AG20443 (cell line): ENCODE results near the gene TMEM150C.
"Not testable (repeated sequence)": the region's sequence is repeated elsewhere in the genome, so short reads cannot be mapped to it uniquely, and the experiment has no call there.

Source experiments
- DNase-seq: peaks from one replicate; pipeline ENCODE4 v3.0.0; 2012; ENCODE audit warnings: low spot score, mixed read lengths

Gene TMEM150C

DNA sequence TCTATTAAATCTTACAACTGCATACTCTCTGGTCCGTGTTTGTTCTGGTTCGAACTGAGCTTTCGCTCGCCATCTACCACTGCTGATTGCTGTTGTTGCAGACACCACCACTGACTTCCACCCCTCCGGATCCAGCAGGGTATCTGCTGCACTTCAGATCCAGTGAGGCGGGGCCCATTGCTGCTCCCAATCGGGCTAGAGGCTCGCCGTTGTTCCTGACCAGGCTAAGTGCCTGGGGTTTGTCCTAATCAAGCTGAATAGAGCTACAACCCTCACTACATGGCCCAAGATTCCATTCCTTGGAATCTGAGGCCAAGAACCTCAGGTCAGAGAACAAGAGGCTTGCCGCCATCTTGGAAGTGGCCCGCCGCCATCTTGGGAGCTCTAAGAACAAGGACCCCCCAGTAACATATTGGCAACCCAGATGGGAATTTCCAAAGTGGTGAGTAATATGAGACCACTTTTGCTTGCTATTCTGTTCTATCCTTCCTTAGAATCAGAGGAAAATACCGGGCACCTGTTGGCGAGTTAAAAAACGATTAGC lies 88.1 kb downstream of the TMEM150C start:
- DNase-seq = no peak

DNA sequence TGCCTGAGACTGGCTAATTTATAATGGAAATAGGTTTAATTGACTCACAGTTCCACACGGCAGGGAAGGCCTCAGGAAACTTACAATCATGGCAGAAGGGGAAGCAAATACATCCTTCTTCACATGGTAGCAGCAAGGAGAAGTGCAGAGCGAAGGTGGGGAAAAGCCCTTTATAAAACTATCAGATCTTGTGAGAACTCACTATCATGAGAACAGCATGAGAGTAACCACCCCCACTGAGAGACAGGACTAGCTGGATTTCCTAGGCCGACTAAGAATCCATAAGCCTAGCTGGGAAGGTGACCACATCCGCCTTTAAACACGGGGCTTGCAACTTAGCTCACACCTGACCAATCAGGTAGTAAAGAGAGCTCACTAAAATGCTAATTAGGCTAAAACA lies 88.7 kb downstream of the TMEM150C start:
- DNase-seq = not testable (repeated sequence)

DNA sequence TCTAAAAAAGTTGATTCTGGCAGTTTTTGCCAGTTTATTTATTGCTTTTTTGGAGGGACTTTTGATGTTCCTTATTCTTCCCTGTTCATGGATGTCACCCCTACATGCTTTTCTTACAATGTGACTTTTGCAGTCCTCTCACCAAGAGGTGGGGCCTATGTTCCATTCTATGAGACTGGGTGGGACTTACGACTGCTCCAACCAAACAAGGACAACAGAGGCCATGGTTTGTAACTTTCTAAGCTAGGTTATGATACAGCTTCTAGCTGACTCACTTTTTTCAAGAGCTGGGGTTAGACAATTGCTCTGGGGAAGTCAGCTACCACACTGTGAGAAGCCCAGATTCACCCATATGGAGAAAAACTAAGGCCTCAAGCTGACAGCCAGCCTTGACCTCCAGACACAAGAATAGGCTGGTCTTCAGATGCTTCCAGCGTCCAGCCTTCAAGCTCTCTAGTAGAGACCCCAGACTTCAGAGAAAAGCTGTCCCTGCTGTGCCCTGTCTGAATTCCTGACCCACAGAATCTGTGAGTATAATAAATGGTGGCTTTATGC lies 91.9 kb downstream of the TMEM150C start:
- peak; percentile 51 for DNase-seq

DNA sequence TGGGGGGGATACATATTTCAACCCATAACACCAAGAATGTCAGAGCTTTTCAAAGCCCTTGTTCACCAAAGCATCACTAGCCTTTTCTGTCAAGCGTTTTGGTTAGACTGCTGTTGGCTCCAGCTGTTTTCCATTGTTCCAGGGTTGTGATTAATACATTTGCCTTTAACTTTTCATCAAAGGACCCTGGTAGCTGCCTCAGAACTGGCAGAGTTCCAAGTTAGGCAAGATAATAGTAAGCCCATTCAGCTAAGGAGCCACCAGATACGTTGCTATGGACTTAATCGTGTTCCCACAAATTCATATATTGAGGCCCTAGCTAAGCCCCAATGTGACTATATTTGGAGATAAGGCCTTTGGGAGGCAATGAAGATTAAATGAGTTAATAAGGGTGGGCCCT lies 94.3 kb downstream of the TMEM150C start:
- no peak for DNase-seq

DNA sequence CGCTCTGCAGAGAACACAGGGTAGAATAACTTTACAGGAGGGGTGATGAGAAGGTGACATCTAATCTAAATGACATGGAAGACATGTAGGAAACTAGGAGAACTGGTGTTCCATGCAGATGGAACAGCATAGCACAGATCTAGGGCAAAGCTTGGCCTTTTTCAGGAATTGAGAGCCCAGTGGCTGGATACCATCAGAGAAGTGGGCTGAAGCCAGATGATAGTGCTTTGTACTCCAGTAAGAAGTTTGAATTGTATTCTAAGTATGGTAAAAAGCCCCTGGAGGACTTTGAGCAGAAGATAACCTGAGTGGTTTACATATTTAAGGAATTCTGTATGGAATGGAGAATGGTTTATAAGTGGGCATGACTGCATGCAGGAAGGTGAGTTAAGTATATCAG lies 98.6 kb downstream of the TMEM150C start:
- no peak for DNase-seq

DNA sequence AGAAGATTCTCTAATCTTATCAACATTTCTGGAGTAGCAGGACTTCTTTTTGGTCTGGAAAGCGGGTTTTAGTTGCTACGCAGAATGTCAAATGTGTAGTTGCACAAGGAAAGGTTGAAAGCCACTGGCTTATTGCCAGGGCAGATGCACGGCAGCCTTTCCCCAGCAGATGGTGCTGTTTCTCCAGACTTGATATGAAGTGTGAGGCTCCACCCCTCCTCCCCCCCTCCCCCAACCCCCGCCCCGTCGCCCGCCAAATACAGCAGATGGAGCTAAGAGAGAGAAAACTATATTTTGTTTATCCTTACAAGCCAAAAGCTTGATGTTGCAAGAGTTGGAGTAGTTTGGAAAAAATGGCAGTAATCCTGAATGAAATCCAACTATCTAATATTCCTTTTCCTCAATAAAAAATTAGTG lies 99.4 kb downstream of the TMEM150C start:
- peak; percentile 93 for DNase-seq

DNA sequence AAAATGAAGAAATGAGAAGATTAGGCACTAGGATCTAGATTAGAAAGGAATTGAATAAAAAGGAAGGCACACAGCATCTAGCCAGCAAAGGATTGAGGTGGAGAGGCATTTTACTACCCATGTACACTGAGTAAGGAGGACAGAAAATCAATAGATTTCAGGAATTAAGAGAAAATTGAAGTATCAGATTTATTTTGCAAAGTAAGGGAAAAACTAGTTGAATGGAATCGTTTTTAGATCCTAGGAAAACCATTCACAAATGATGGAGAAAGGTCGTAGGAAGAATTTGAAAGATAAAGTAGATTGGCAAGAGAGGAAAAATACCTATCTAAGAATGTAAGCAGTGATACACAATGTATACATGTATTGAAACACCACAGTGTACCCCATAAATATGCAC lies 100.1 kb downstream of the TMEM150C start:
- DNase-seq = no peak

DNA sequence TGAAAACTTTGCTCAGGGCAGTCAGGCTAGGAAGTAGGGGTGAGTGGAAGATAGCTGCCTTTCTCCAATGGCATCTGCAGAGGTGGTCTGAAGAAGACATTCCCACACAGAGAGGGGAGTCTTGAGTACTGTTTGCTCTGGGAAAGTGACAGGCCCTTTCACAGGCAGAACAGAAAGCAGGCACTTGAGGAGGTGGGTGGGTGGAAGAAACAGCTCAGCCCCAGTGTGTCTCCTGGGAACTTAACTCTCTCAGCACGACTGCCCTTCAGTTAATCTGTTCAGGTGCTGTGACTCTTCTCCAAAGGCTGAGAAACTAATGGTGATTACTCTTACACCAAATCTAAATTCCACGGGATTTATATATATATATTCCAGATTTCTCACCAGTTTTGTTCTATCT lies 103.1 kb downstream of the TMEM150C start:
- no peak for DNase-seq

DNA sequence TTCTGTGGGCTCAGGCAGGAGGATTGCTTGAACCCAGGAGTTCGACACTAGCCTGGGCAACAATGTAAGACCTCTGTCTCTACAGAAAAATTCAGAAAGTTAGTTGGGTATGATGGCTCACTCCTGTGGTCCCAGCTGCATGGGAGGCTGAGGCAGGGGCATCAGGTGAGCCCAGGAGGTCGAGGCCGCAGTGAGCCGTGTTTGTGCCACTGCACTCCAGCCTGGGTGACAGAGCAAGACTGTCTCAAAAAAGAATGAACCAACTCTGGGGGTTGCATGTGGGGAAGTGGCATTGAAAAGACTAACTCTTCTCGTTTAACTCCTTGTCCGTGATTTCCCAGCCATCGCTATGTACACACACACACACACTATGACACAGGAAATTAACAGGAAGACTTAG lies 104.5 kb downstream of the TMEM150C start:
- no peak for DNase-seq

DNA sequence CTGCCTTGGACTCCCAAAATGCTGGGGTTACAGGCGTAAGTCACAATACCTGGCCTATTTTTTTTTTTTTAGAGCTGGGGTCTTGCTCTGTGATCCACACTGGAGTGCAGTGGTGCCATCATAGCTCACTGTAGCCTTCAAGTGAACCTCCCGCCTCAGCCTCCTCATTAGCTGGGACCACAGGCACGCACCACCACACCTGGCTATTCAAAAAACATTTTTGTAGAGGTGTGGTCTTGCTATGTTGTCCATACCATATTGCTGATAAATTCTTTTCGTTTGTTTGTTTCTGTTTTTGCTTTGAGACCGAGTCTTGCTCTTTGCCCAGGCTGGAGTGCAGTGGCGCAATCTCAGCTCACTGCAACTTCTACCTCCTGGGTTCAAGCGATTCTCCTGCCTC lies 109.8 kb downstream of the TMEM150C start:
- DNase-seq = no peak

DNA sequence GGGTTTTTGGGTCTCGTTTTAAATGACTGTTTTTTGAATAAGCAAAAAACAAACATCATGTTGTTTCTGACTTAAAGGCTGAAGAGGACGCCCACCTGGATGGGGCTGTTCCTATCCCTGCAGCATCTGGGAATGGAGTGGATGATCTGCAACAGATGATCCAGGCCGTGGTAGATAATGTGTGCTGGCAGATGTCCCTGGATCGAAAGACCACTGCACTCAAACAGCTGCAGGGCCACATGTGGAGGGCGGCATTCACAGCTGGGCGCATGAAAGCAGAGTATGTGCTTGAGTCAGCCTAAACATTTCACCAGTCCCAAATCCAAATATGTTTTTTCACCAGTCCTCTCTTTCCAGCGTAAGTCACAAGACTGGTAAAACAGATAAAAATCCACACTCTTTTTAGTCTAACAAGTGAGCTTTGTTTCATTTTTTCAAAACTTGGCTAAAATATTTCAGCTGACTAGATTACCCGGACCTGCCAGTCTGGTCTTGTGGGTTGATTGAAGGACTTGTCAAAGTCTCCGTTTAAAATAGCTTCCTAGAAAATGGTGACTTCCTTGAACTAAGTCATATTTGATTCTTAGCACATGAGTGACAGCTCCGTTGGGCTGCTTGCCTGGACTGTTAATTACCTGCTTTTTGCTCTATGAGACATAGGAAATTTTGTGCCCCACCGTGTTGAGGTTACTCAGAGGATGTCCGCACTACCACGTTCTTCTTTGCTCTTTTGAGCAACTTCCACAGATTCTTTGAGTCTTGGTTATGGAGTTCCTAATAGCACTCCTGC lies 110.6 kb downstream of the TMEM150C start:
- no peak for DNase-seq

DNA sequence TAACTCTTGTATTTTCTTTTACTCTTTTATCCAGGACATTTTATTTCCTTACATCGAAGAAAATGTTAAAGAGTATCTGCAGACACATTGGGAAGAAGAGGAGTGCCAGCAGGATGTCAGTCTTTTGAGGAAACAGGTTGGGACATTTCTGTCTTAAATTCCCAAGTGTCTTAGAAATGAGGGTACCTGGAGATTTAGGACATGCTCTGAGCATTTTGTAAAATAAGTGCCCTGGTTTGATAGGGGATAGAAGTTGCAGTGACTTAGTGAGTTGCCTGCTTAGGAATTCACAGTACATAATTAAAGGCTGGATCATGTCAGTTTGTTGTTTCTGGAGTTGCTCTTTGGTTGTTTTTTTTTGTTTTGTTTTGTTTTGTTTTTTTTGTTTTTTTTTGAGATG lies 113.9 kb downstream of the TMEM150C start:
- no peak for DNase-seq

DNA sequence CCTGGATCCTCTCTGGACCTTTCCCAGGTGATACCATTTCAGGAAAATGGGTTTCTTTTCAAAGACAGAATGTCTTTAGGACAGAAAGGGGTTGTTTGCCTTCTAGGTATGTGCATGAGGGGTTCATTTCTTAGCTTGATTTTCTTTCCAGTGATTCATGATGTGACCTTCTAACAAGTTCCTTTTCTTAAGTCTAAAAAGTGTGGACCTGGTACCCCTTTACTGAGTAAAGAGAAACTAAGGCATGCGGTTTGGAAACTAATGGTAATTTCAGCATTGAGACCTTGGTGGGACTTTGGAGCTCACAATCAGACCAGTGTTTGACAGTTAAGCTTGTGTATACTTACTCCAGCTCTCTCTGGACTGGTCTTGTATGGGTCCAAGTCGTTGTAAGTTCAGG lies 122.7 kb downstream of the TMEM150C start:
- DNase-seq = no peak

DNA sequence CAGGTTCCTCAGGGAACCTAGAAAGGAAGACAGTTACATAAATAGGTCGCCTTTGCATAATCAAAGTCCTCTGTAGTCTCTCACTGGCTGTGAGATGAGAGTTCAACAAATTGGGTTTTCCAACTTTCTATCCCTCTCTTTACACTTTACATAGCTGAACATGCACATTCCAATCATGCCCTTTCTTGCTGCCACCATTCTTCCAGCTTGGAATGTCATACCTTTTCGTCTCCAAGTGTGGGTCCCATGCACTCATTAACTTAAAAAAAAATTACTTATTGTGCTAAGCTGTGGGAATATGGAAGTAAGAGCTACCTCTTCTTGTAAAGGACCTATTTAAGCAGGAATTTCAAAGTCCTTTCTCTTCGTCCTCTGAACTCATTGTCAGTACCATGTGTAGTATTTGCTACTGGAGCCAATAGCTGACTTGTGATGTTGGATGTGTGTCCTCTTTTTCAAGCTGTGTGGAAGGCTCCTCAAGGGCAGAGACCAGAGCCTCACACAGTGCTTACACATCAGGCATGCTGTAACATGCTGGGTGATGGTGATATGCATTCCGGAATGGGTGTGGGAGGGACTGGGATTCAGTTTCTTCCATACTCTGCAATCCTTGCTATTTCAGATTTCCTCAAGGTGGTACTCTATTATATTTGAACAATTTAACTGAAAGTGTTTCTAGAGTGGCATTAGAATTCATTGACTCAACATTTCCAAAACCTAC lies 124.3 kb downstream of the TMEM150C start:
- DNase-seq = no peak

DNA sequence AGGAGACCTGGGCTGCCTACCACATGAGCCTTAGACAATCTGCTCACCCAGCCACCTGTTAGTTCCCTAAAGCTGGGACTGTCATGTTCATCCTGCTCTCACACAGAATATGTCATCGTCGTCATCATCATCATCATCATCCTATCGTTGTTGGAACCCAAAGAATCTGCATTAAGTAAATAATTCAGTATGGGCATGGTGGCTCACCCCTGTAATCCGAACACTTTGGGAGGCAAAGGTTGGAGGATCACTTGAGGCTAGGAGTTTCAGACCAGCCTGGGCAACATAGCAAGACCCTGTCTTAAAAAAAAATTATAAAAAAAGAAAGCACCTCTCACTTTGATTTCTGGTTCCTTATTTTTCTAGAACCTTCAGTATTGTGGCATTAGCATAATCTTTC lies 125.0 kb downstream of the TMEM150C start:
- no peak for DNase-seq

DNA sequence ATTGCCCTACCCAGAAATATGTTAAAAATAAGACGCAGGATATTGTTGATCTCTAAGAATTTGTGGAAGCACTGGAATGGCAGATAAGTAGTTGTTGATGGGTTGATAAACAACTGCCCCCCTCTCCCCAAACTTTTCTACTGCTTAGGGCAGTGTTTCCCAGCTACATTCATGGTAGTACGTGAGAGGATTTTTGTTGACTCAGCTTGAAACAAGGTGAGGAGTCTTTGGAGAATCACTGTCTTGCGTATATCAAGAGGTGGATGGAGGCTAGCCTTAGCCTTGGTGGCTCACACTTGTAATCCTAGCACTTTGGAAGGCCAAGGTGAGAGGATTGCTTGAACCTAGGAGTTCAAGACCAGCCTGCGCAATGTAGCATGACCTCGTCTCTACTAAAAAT lies 125.7 kb downstream of the TMEM150C start:
- no peak for DNase-seq

DNA sequence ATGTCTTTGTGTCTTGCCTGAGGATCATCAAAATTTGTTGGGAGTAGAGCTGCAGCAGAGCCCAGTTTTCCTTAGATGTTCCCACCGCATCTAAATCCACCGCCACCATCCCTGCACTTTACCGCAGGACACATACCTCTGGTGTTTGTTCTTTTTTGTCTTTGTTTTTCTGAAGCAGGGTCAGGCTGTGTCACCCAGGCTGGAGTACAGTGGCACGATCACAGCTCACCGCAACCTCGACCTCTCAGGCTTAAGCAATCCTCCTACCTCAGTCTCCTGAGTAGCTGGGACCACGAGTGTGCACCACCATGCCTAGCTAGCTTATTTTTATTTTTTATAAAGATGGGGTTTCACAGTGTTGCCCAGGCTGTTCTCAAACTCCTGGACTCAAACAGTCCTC lies 126.8 kb downstream of the TMEM150C start:
- no peak for DNase-seq

DNA sequence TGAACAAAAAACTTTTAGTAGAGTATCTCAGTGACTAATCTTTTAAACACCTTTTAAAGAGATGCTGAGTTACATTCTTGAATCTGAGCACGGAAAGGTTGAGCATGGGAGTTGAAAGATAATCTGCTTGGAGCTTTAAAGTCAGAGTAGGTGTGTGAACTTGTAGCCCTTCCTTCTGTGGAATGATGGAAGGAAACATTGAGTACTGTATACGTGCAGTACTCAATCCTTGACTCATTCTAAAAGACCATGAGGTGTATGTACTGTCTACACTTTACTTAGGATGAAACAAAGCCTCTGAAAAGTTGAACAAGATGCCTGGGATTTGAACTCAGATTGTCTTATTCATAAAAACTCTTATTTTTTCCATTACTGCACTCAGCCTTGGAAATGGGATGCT lies 128.0 kb downstream of the TMEM150C start:
- no peak for DNase-seq
